Uterus (tissue), 4 donors: ENCODE results near the gene ERMN. TPM values are rescaled to one million over a fixed set of nuclear protein-coding genes. Genes with fewer than 3 reads are reported as not detected.

Experiments used
- DNase-seq, 2 donors: peaks; one replicate each; pipeline ENCODE4 v3.0.0-alpha.2; 2019 to 2020
- H3K27ac ChIP-seq, 2 donors: fragments of 200-600 bp; sonication (generic); 1 replicate in 1 of 2; 2 replicates in 1 of 2; pipeline ENCODE4 v1.5.1; 2016 to 2018
- H3K27me3 ChIP-seq, 2 donors: fragments of 200-600 bp; sonication (generic); one replicate each; pipeline ENCODE4 v1.5.1; 2018 to 2019; ENCODE audit warnings: control low read depth in 1 of 2
- H3K36me3 ChIP-seq, 2 donors: fragments of 200-600 bp; sonication (generic); one replicate each; pipeline ENCODE4 v1.5.1; 2019; ENCODE audit warnings: control low read depth in 1 of 2
- H3K4me1 ChIP-seq, 2 donors: fragments of 200-600 bp; sonication (generic); one replicate each; pipeline ENCODE4 v1.5.1; 2018 to 2019; ENCODE audit warnings: control low read depth in 1 of 2
- H3K4me3 ChIP-seq, 2 donors: fragments of 200-600 bp; sonication (generic); 1 replicate in 1 of 2; 2 replicates in 1 of 2; pipeline ENCODE4 v1.5.1; 2018 to 2019; ENCODE audit warnings: mild to moderate bottlenecking in 1 of 2
- H3K9me3 ChIP-seq, 2 donors: fragments of 200-600 bp; sonication (generic); one replicate each; pipeline ENCODE4 v1.5.1; 2019; ENCODE audit warnings: control low read depth in 1 of 2
- POLR2A ChIP-seq, 2 donors: fragments of 450-650 bp; IDR thresholded peaks; one replicate each; pipeline ENCODE4 v1.6.1; 2016; ENCODE audit warnings: antibody characterized with exemption in 2 of 2, mild to moderate bottlenecking in 1 of 2, moderate library complexity in 1 of 2
- intact Hi-C: fragments of 100-400 bp; cut with DNase I; formaldehyde crosslinking; loops from one replicate; pipeline ENCODE4 v1.15.1; 2023; ENCODE audit warnings: low total_unique reads
- total RNA-seq, 4 donors: library from RNA; depleted of rRNA in 3 of 4; stranded (reverse); fragments of >200 nt in 3 of 4; gene quantifications; one replicate each; pipeline versions ENCODE4 v1.1.0 to v1.2.4, GENCODE V29; 2014 to 2023
- TF ChIP-seq, protein P1 (sequence below), 4 experiments: fragments of 200-600 bp in 2 of 4; fragments of 450-650 bp in 2 of 4; sonication (generic) in 2 of 4; IDR thresholded peaks; one replicate each; pipeline ENCODE4 v1.5.1; 2016 to 2019; ENCODE audit warnings: antibody characterized with exemption in 4 of 4, mild to moderate bottlenecking in 2 of 4, moderate library complexity in 1 of 4
- donor health status: DM: yes; HTN: yes; CAD: no.

The ERMN gene
- total RNA-seq, 4 donors from 2014 or later = 0.12 TPM; not detected in 3

DNA sequence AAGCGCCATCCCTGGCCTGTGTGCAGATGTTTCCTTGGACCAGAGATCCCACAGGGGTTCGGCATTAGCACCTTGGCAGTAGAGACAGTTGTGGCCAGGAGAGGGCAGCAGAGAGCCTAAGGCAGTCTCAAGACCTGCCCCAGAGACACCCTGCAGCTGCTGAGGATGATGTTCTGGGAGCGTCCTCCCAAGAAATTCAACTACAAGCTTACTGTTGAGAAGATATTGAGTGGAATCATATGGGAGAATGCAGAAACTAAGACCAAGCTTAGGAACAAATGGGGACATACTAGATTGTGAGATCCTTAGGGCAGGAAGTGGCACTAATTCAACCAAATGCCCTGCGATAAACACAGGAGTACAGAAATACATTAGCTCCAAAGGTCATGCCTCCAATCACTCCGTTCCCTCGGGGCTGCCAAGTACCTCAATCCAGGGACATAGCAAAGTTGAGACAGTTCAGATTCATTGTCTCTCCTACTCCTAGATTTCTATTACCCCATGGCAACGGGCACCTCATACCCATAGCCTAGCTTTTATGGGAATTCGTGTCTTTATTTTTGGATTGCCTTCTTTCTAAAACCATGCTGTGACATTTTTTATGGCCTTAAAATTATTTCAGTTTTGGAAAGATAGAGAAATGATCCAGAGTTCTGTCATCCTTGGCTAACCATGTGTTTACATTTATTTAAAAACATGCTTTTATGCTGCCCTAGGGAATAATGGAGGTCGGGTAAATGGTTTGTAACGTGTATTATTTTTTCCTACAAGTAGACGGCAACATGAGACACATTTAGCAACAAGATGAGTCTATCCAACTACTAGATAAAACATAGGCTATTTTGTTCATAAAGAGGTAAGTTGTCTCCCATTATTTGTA, 2.2 kb upstream of the ERMN start:
- no peak overlapping the region for H3K4me3 ChIP-seq
- H3K27ac ChIP-seq = no peak overlapping the region
- no peaks in the 10 kb centered on the region for H3K9me3 ChIP-seq
- TF ChIP-seq, protein P1, sequence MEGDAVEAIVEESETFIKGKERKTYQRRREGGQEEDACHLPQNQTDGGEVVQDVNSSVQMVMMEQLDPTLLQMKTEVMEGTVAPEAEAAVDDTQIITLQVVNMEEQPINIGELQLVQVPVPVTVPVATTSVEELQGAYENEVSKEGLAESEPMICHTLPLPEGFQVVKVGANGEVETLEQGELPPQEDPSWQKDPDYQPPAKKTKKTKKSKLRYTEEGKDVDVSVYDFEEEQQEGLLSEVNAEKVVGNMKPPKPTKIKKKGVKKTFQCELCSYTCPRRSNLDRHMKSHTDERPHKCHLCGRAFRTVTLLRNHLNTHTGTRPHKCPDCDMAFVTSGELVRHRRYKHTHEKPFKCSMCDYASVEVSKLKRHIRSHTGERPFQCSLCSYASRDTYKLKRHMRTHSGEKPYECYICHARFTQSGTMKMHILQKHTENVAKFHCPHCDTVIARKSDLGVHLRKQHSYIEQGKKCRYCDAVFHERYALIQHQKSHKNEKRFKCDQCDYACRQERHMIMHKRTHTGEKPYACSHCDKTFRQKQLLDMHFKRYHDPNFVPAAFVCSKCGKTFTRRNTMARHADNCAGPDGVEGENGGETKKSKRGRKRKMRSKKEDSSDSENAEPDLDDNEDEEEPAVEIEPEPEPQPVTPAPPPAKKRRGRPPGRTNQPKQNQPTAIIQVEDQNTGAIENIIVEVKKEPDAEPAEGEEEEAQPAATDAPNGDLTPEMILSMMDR (IDR thresholded peaks at IDR 0.05) = peak; percentile 46 to 68 (median 58)
- TF ChIP-seq POLR2A (IDR thresholded peaks at IDR 0.05) = no peak
- H3K4me1 ChIP-seq = no peaks in the 10 kb centered on the region
- H3K27me3 ChIP-seq = no peaks in the 10 kb centered on the region
- peak; percentile 53 to 55 for DNase-seq
- intact Hi-C loops = no loop called here
- no peaks in the 10 kb centered on the region for H3K36me3 ChIP-seq

DNA sequence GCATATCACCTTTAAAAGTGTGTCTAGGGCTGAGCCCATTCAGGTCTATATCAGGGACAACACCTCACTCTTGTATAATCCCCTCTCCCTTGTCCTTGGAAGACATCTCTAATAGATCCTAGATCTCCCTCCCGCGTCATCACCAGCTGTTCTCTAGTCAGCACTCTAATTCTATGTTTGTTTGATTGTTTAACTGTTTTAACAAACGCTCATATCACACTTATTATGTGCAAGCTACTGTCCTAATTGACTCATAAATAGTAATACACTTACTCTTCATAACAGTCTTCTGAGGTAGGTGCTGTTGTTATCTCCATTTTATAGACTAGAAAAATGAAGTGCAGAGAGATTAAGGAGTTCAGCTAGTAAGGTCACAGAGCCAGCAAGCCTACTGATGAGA, 1.6 kb upstream of the ERMN start:
- no peak for TF ChIP-seq POLR2A (IDR thresholded peaks at IDR 0.05)
- TF ChIP-seq, protein P1 (IDR thresholded peaks at IDR 0.05) = no peak
- H3K4me3 ChIP-seq = no peak overlapping the region
- H3K36me3 ChIP-seq = no peaks in the 10 kb centered on the region
- no peak overlapping the region for H3K27ac ChIP-seq
- no peak for DNase-seq
- no peaks in the 10 kb centered on the region for H3K27me3 ChIP-seq
- H3K9me3 ChIP-seq = no peaks in the 10 kb centered on the region
- intact Hi-C loops = no loop called here
- no peaks in the 10 kb centered on the region for H3K4me1 ChIP-seq

DNA sequence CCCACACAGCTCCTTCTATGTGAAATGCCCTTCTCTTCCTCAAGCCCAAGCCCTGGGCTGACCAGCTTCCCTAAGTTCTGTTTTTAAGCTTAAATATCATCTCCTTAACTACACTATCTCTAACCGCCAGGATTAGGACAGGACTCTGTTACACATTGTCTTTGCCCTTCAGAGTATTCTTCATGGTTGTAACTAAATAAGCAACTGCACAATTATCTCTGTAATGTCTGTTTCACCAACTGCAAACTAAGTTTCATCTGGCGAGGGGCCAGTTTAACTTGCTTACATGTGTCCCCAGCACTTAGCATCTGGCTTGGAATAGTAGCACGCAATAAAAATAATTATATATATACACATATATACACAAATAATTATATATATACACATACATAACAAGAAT, 1.1 kb upstream of the ERMN start:
- DNase-seq = no peak
- Histone ChIP-seq H3K27me3 (no peaks in the 10 kb centered on the region), H3K4me3 (no peak overlapping the region), H3K9me3 (no peaks in the 10 kb centered on the region), H3K27ac (no peak overlapping the region), H3K4me1 (no peaks in the 10 kb centered on the region), H3K36me3 (no peaks in the 10 kb centered on the region)
- no peak for TF ChIP-seq POLR2A (IDR thresholded peaks at IDR 0.05)
- TF ChIP-seq, protein P1 (IDR thresholded peaks at IDR 0.05) = no peak
- intact Hi-C loops = no loop called here

DNA sequence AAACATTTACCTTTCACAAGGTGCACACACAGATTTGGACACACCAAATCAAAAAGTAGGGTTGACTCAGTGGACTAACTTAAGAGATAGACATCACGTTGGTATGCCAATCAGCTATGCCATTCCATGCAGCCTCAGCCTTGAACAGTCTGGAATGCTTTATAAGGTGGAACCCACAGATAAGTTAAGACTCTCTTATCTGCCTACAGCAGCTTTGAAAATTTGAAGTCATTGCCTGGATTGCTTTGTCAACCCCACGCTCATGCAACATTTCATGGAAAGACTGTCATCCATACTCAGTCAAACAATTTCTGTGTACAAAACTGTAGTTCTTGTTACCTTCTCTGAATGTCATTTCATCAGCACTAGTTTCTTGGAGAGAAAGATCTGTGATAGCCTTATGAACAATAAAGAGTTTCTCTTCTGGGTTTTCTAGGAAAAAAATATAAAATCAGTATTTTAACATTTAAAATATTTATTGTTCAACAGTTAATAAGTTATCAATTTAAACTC, 1.2 kb downstream of the ERMN start:
- DNase-seq = no peak
- H3K36me3 ChIP-seq = no peaks in the 10 kb centered on the region
- no peak overlapping the region for H3K4me3 ChIP-seq
- no peaks in the 10 kb centered on the region for H3K9me3 ChIP-seq
- no peaks in the 10 kb centered on the region for H3K27me3 ChIP-seq
- H3K27ac ChIP-seq = no peak overlapping the region
- intact Hi-C loops = no loop called here
- TF ChIP-seq, protein P1 (IDR thresholded peaks at IDR 0.05) = no peak
- no peak for TF ChIP-seq POLR2A (IDR thresholded peaks at IDR 0.05)
- no peaks in the 10 kb centered on the region for H3K4me1 ChIP-seq

DNA sequence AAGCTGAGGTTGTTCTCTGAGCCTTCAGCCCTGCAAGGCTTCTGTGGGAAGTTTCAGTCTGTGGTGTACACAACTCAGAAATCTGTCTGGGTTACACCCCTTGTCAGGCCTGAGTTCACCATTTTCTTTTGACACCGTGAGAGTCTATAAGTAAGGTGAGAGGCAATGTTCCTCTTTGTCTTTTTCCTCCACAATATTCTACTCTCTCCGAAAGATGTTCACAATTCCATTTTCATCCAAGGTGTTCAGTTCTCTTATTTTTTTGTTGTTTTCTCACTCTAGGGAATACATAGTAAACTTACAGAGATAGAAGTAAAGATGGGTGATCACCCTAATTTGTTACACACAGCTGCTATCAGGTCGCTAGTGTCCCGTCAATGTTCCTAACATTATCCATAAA, 3.2 kb downstream of the ERMN start:
- no peaks in the 10 kb centered on the region for H3K36me3 ChIP-seq
- H3K27me3 ChIP-seq = no peaks in the 10 kb centered on the region
- H3K4me1 ChIP-seq = no peaks in the 10 kb centered on the region
- no peak overlapping the region for H3K4me3 ChIP-seq
- TF ChIP-seq POLR2A (IDR thresholded peaks at IDR 0.05) = no peak
- TF ChIP-seq, protein P1 (IDR thresholded peaks at IDR 0.05) = no peak
- no peak overlapping the region for H3K27ac ChIP-seq
- intact Hi-C loops = no loop called here
- H3K9me3 ChIP-seq = no peaks in the 10 kb centered on the region
- no peak for DNase-seq
